CD4-positive, CD25-positive, alpha-beta regulatory T cell (primary cell): Measurements from ENCODE around the gene RNF220. TPM values are rescaled to one million over a fixed set of nuclear protein-coding genes. Genes with fewer than 3 reads are reported as not detected.

Source experiments
- ATAC-seq, 2 donors: fragments of 150-1000 bp; cut with Tn5 transposase; one replicate each; pipeline ENCODE4 v1.10.0; 2021; ENCODE audit warnings: low read depth in 2 of 2, moderate number of reproducible peaks in 2 of 2, moderate library complexity in 1 of 2
- DNase-seq, 3 donors: peaks; one replicate each; pipeline versions ENCODE4 v3.0.0 to v3.0.0-alpha.2; 2012 to 2022; ENCODE audit warnings: mixed read lengths in 1 of 3
- H3K27ac ChIP-seq: one replicate; pipeline ENCODE4 v1.7.0; 2013; ENCODE audit warnings: mild to moderate bottlenecking, low read length; ENCODE audit not compliant: insufficient read depth, poor library complexity, severe bottlenecking
- H3K27me3 ChIP-seq: one replicate; pipeline ENCODE4 v1.7.0; 2013; ENCODE audit warnings: low read length; ENCODE audit not compliant: control insufficient read depth, insufficient read depth
- H3K36me3 ChIP-seq: one replicate; pipeline ENCODE4 v1.7.0; 2013; ENCODE audit warnings: mild to moderate bottlenecking, low read length, moderate library complexity; ENCODE audit not compliant: control insufficient read depth, insufficient read depth
- H3K4me1 ChIP-seq: 2 replicates; pipeline ENCODE4 v1.7.0; 2013; ENCODE audit warnings: mild to moderate bottlenecking, low read length; ENCODE audit not compliant: insufficient read depth, control insufficient read depth, poor library complexity, severe bottlenecking
- H3K4me3 ChIP-seq: one replicate; pipeline ENCODE4 v1.7.0; 2013; ENCODE audit warnings: low read depth, mild to moderate bottlenecking, low read length, moderate library complexity
- H3K9me3 ChIP-seq, 2 experiments: 1 replicate in 1 of 2; 2 replicates in 1 of 2; pipeline ENCODE4 v1.7.0; 2013; ENCODE audit warnings: low read length in 2 of 2, mild to moderate bottlenecking in 1 of 2, moderate library complexity in 1 of 2; ENCODE audit not compliant: control insufficient read depth in 2 of 2
- H3K27ac Mint-ChIP-seq, 3 donors: one replicate each; pipeline ENCODE4 v1.8.0; 2020 to 2022; ENCODE audit warnings: mild to moderate bottlenecking in 3 of 3, mixed read lengths in 3 of 3, moderate library complexity in 2 of 3
- H3K27me3 Mint-ChIP-seq: one replicate; pipeline ENCODE4 v1.8.0; 2022; ENCODE audit warnings: mild to moderate bottlenecking, mixed read lengths
- H3K36me3 Mint-ChIP-seq: one replicate; pipeline ENCODE4 v1.8.0; 2020; ENCODE audit warnings: mixed read lengths
- H3K4me1 Mint-ChIP-seq, 4 donors: one replicate each; pipeline ENCODE4 v1.8.0; 2020 to 2022; ENCODE audit warnings: mixed read lengths in 4 of 4, mild to moderate bottlenecking in 1 of 4
- H3K4me3 Mint-ChIP-seq, 4 donors: one replicate each; pipeline ENCODE4 v1.8.0; 2020 to 2022; ENCODE audit warnings: mild to moderate bottlenecking in 4 of 4, mixed read lengths in 4 of 4, moderate library complexity in 3 of 4
- H3K9me3 Mint-ChIP-seq, 7 donors: one replicate each; pipeline ENCODE4 v1.8.0; 2020 to 2022; ENCODE audit warnings: mixed read lengths in 7 of 7, mild to moderate bottlenecking in 3 of 7, moderate library complexity in 2 of 7
- polyA plus RNA-seq, 4 donors: library from polyadenylated mRNA; unstranded; fragments of 300-500 nt; fragmentation: Illumina TruSeq; gene quantifications; one replicate each; pipeline ENCODE4 v1.2.3, GENCODE V29; 2021
- total RNA-seq: library from RNA; stranded (reverse); gene quantifications from one replicate; pipeline ENCODE4 v1.2.3, GENCODE V29; 2022

Gene RNF220
- total and polyA plus RNA-seq, 5 donors from 2014 or later, result 73.2 to 94.8 (median 83.1) TPM

DNA sequence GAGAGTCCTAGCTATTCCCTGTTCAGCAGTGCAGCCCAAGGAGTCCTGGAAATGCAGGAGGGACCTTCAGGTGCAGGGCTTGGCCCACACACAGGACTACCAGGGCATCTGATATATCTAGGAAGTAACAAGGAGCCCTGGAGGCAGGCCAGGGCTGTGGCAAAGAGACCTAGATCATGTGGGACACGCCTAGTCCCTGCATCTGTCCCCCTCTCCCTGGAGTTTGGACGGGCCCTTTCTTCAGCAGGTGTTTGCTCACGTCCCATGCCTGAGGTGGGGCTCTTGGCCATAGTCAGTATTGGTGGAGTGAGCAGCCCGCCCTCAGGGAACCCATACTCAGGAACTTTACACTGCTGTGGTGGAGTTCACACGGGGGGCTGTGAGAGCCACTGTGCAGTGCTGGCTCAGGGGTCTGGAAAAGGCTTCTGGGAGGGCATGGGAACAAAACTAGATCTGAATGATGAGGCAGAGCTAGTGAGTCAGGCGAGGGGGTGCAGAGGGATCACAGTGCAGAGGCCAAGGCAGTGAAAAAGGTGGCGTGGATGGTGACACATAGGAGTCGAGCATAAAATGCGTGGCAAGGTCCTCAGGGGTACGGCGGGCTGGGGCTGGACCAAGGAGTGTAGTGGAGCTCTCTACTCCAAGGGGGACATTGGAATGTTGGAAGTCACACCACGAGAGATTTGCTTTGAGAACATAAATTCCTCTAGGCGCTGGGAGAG is 243.6 kb downstream of the RNF220 start:
- H3K27ac ChIP-seq, result no peak overlapping the region
- Mint-ChIP-seq H3K27ac (peak overlapping the region in 2 of 3 donors; percentile 26 to 66), H3K4me1 (peaks cover 3 to 10% (median 6%) of the 10 kb centered on the region in 4 donors), H3K4me3 (no peak overlapping the region), H3K27me3 (no peaks in the 10 kb centered on the region), H3K9me3 (no peaks in the 10 kb centered on the region), H3K36me3 (peaks cover 43% of the 10 kb centered on the region)
- H3K27me3 ChIP-seq, result no peaks in the 10 kb centered on the region
- ATAC-seq (no peak), DNase-seq (no peak)
- H3K9me3 ChIP-seq, result no peaks in the 10 kb centered on the region
- H3K36me3 ChIP-seq, result peaks cover 69% of the 10 kb centered on the region
- H3K4me1 ChIP-seq, result no peaks in the 10 kb centered on the region
- H3K4me3 ChIP-seq, result no peak overlapping the region

DNA sequence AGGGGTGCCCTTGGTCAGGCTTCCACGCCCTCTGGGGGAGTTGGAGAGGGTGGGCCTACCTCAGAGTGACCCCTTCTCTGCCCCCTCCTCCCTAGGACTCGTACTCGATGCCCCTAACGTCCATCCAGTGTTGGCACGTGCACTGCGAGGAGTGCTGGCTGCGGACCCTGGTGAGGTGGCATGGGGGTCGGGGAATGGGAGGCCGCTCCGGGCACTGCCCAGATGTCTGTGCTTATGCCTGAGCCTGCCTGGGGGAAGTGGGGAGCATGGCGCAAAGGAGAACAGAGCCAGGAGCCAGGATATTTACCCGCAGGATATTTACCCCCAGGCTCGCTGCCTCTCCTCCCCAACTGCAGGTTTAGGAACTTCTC is 244.7 kb downstream of the RNF220 start:
- H3K36me3 Mint-ChIP-seq, result peaks cover 36% of the 10 kb centered on the region
- H3K9me3 ChIP-seq, result no peaks in the 10 kb centered on the region
- peak overlapping the region in 1 of 3 donors; percentile 32 for H3K27ac Mint-ChIP-seq

DNA sequence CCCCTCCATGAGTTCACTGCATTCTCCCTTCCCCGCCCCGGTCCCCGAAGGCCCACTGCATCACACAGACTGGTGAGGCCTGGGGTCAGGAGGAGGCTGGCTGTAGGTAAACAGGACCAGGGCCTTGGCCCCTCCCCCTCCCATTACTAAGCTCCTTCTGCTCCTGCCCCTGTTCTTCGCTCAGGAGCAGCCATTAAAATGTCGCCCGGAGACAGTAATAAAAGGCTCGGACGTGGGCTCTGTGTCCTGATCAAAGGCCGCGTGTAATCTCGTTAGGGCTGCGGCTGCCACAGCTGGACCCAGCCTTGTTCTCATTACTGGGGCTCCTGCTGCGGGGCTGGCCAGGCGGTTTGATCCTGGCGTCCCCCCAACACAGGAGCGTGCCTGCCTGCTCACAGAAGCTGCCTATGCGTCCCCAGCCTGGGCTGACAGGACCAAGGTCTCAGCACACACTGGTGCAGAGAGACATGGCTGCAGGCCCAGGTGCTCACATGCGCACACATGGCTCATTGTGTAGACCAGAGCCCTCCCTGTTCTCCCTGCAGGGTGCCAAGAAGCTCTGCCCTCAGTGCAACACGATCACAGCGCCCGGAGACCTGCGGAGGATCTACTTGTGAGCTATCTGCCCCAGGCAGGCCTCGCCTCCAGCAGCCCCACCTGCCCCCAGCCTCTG is 245.2 kb downstream of the RNF220 start:
- no peak for ATAC-seq
- H3K36me3 Mint-ChIP-seq, result peaks cover 30% of the 10 kb centered on the region
- no peak overlapping the region for H3K4me3 Mint-ChIP-seq

More for the DNA sequence above, 244.7 kb downstream of the RNF220 start:
- Histone ChIP-seq H3K27me3 (no peaks in the 10 kb centered on the region), H3K36me3 (peaks cover 58% of the 10 kb centered on the region), H3K27ac (no peak overlapping the region), H3K4me3 (no peak overlapping the region), H3K4me1 (no peaks in the 10 kb centered on the region)
- Mint-ChIP-seq H3K27me3 (no peaks in the 10 kb centered on the region), H3K4me3 (no peak overlapping the region), H3K9me3 (no peaks in the 10 kb centered on the region), H3K4me1 (peaks cover 3 to 10% (median 6%) of the 10 kb centered on the region in 4 donors)
- ATAC-seq (no peak), DNase-seq (no peak)

DNA sequence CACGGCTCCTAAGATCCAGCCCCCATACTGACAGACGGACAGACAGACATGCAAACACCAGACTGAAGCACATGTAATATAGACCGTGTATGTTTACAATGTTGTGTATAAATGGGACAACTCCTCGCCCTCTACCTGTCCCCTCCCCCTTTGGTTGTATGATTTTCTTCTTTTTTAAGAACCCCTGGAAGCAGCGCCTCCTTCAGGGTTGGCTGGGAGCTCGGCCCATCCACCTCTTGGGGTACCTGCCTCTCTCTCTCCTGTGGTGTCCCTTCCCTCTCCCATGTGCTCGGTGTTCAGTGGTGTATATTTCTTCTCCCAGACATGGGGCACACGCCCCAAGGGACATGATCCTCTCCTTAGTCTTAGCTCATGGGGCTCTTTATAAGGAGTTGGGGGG is 246.0 kb downstream of the RNF220 start:
- H3K27me3 Mint-ChIP-seq, result no peaks in the 10 kb centered on the region

More for the DNA sequence above, 245.2 kb downstream of the RNF220 start:
- H3K27ac ChIP-seq, result no peak overlapping the region
- H3K27me3 Mint-ChIP-seq, result no peaks in the 10 kb centered on the region
- H3K9me3 ChIP-seq, result no peaks in the 10 kb centered on the region
- peaks cover 3 to 10% (median 6%) of the 10 kb centered on the region in 4 donors for H3K4me1 Mint-ChIP-seq
- H3K4me3 ChIP-seq, result no peak overlapping the region
- no peaks in the 10 kb centered on the region for H3K27me3 ChIP-seq
- H3K4me1 ChIP-seq, result no peaks in the 10 kb centered on the region
- no peaks in the 10 kb centered on the region for H3K9me3 Mint-ChIP-seq
- H3K36me3 ChIP-seq, result peaks cover 53% of the 10 kb centered on the region
- peak overlapping the region in 1 of 3 donors; percentile 38 for H3K27ac Mint-ChIP-seq
- no peak for DNase-seq

DNA sequence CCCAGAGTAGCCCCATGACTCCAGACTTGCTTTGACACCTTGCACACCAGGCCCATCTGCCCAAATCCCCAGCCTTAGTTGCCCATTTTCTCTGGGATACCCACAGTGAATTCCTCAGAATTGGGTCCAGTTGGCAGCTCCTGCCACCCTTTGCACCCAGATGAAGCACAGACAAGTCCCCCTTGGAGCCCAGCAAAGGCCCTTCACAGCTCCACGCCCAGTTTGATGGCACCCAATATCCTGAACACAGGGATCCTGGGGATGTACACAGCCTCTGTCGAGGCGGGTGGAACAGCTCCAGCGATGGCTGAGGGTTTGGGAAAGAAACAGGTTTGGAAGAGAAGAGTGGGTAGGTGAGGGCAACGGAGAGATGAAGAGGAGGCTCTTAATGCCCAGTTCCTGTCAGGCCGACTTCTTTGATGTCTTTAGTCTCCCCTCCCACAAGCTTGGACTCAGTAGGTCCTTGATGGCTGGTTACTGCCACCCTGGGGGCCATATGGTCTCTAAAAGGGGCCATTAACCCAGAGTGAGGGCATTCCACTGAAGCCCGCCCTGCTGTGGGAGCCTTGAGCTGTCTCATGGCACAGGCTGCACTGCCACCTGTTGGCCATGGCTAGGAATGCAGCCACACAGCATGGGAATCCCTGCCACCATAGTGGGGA is 247.5 kb downstream of the RNF220 start:
- H3K27me3 ChIP-seq, result no peaks in the 10 kb centered on the region
- H3K36me3 ChIP-seq, result peaks cover 36% of the 10 kb centered on the region
- Mint-ChIP-seq H3K4me1 (peaks cover 5 to 13% (median 6%) of the 10 kb centered on the region in 4 donors), H3K27me3 (no peaks in the 10 kb centered on the region), H3K36me3 (peaks cover 28% of the 10 kb centered on the region), H3K9me3 (no peaks in the 10 kb centered on the region), H3K4me3 (no peak overlapping the region), H3K27ac (peak overlapping the region in 1 of 3 donors; percentile 46)
- DNase-seq, result peak; percentile 56 to 66 (median 64)
- ATAC-seq, result peak; percentile 80 to 87
- no peaks in the 10 kb centered on the region for H3K4me1 ChIP-seq
- H3K9me3 ChIP-seq, result no peaks in the 10 kb centered on the region
- no peak overlapping the region for H3K4me3 ChIP-seq
- H3K27ac ChIP-seq, result no peak overlapping the region

More for the DNA sequence above, 246.0 kb downstream of the RNF220 start:
- no peak for ATAC-seq
- H3K36me3 ChIP-seq, result peaks cover 47% of the 10 kb centered on the region
- Mint-ChIP-seq H3K36me3 (peaks cover 33% of the 10 kb centered on the region), H3K4me1 (peaks cover 5 to 13% (median 6%) of the 10 kb centered on the region in 4 donors), H3K4me3 (no peak overlapping the region), H3K9me3 (no peaks in the 10 kb centered on the region), H3K27ac (no peak overlapping the region)
- H3K27me3 ChIP-seq, result no peaks in the 10 kb centered on the region
- no peak overlapping the region for H3K27ac ChIP-seq
- no peaks in the 10 kb centered on the region for H3K9me3 ChIP-seq
- no peak for DNase-seq
- H3K4me3 ChIP-seq, result no peak overlapping the region
- no peaks in the 10 kb centered on the region for H3K4me1 ChIP-seq

DNA sequence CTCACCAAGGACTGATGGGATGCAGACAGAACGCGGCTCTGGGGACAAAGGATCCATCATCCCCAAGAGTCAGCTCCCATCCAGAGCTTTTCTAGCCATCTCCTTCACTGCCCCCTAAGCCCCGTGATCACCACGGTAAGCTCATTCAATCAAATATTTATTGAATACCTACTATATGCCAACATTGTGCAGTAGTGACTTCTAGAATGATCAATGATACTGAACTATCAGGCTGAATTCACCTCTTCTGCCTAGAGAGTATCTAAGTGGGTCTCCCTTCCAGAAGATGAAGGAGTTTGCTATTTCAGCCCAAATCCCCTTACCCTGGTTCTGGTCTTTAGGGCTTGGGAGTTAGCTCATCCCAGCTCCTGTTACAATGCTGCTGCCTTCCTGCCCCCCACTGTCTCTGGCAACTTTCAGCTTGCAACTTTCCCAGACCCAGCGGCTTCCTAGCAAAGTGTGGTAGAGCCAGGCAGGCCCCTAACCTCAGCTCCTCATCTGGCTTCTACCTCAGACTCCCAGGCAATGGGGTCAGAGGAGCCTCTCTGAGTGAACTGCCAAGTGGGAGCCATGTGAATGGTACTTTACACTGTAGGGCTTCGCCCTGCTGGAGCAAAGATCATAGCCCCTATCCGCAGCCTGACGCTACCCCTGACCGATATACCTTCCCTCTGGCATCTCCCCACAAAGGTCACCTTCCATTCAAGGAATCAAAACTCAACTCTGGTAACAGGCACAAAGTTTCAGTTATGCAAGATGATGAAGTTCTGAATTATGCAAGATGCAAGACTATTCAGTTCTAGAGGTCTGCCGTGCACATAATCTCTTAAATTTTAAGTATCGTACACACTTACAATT is 248.3 kb downstream of the RNF220 start:
- no peaks in the 10 kb centered on the region for H3K9me3 Mint-ChIP-seq
- Histone ChIP-seq H3K36me3 (peaks cover 29% of the 10 kb centered on the region), H3K4me3 (no peak overlapping the region), H3K27ac (no peak overlapping the region), H3K27me3 (no peaks in the 10 kb centered on the region), H3K9me3 (no peaks in the 10 kb centered on the region), H3K4me1 (no peaks in the 10 kb centered on the region)
- peaks cover 0 to 11% (median 5%) of the 10 kb centered on the region in 4 donors for H3K4me1 Mint-ChIP-seq
- H3K27ac Mint-ChIP-seq, result no peak overlapping the region
- H3K36me3 Mint-ChIP-seq, result peaks cover 29% of the 10 kb centered on the region
- ATAC-seq (no peak), DNase-seq (no peak)
- H3K4me3 Mint-ChIP-seq, result no peak overlapping the region
- H3K27me3 Mint-ChIP-seq, result no peaks in the 10 kb centered on the region

DNA sequence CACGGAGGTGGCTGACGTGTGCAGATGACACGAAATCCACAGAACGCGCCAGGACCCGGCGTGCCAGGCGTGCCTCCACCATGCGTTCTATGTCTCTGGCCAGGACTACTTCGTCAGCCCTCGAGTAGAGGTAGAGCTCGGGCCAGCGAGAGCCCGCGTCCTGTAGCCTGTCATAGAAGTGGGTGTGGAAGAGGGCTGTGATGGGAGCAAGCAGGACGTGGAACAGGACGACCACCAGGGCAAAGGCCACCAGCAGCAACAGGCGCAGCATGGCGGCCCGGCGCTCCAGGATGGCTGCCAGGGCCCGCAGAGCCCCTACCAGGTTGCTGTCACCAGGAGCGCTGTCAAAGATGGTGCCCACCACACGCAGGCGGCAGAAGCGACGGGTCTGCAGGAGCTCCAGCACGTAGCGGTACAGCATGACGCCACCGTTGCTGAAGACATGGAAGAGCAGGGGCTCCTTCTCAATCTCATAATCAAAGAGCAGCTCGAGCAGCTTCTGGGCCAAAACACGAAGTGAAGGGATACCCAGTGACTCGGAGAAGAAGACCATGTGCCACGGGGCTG is 249.6 kb downstream of the RNF220 start:
- Mint-ChIP-seq H3K4me1 (peaks cover 0 to 11% (median 4%) of the 10 kb centered on the region in 4 donors), H3K27ac (no peak overlapping the region), H3K9me3 (no peaks in the 10 kb centered on the region), H3K4me3 (no peak overlapping the region), H3K27me3 (no peaks in the 10 kb centered on the region), H3K36me3 (peaks cover 21% of the 10 kb centered on the region)
- ATAC-seq, result no peak
- Histone ChIP-seq H3K9me3 (no peaks in the 10 kb centered on the region), H3K4me1 (no peaks in the 10 kb centered on the region), H3K27ac (no peak overlapping the region), H3K27me3 (no peaks in the 10 kb centered on the region), H3K36me3 (peaks cover 15% of the 10 kb centered on the region), H3K4me3 (no peak overlapping the region)
- no peak for DNase-seq
